Cardiac muscle cell (in vitro differentiated cells and primary cell): ENCODE data around the gene NPL. TPM values are rescaled to one million over a fixed set of nuclear protein-coding genes. Genes with fewer than 3 reads are reported as not detected.

ENCODE experiments used
- DNase-seq, 2 donors: peaks; one replicate each; pipeline versions ENCODE4 v3.0.0 to v3.0.0-alpha.2; 2010 to 2017; ENCODE audit warnings: low read depth in 1 of 2, low spot score in 1 of 2
- H3K27ac ChIP-seq: fragments of 200-600 bp; sonication (generic); 2 replicates; pipeline ENCODE4 v1.5.1; 2016
- H3K27me3 ChIP-seq: fragments of 200-600 bp; sonication (generic); 2 replicates; pipeline ENCODE4 v1.6.0; 2016; ENCODE audit warnings: control low read depth
- H3K36me3 ChIP-seq: fragments of 200-600 bp; sonication (generic); 2 replicates; pipeline ENCODE4 v1.5.1; 2016; ENCODE audit warnings: control low read depth
- H3K4me1 ChIP-seq: fragments of 200-600 bp; sonication (generic); 2 replicates; pipeline ENCODE4 v1.8.1; 2017; ENCODE audit warnings: low read depth, mild to moderate bottlenecking, mixed run types
- H3K4me3 ChIP-seq: fragments of 200-600 bp; sonication (generic); 2 replicates; pipeline ENCODE4 v1.5.1; 2016; ENCODE audit warnings: mild to moderate bottlenecking
- H3K9me3 ChIP-seq: fragments of 200-600 bp; sonication (generic); 2 replicates; pipeline ENCODE4 v1.5.1; 2017; ENCODE audit warnings: low read depth, mild to moderate bottlenecking, control low read depth
- CTCF ChIP-seq: IDR thresholded peaks from 2 replicates; pipeline ENCODE4 v1.5.1; 2012; ENCODE audit warnings: low read depth, mild to moderate bottlenecking, low read length
- polyA plus RNA-seq: library from polyadenylated mRNA; unstranded; fragments of >200 nt; fragmentation: Nextera tagmentation; extraction: Ambion mirVana; gene quantifications from 2 replicates; pipeline ENCODE4 v1.2.1, GENCODE V29; 2016
- total RNA-seq: library from RNA; depleted of rRNA; stranded (reverse); fragments of >200 nt; gene quantifications from 2 replicates; pipeline ENCODE4 v1.2.3, GENCODE V29; 2016

Gene NPL
- total and polyA plus RNA-seq, 2 experiments from 2014 or later = 0.66 to 1.9 TPM

GRCh38 chr1:182826892-182827291 is 37.3 kb downstream of the NPL start:
- H3K36me3 ChIP-seq = no peaks in the 10 kb centered on the region
- TF ChIP-seq CTCF = no peak
- H3K9me3 ChIP-seq = no peaks in the 10 kb centered on the region
- H3K4me3 ChIP-seq = no peak overlapping the region
- no peaks in the 10 kb centered on the region for H3K27me3 ChIP-seq
- DNase-seq = no peak
- no peak overlapping the region for H3K27ac ChIP-seq
- no peaks in the 10 kb centered on the region for H3K4me1 ChIP-seq

GRCh38 chr1:182829285-182829932 is 39.8 kb downstream of the NPL start:
- no peak for DNase-seq
- H3K36me3 ChIP-seq = no peaks in the 10 kb centered on the region
- no peak overlapping the region for H3K27ac ChIP-seq
- no peak for TF ChIP-seq CTCF
- H3K27me3 ChIP-seq = no peaks in the 10 kb centered on the region
- H3K4me1 ChIP-seq = no peaks in the 10 kb centered on the region
- no peaks in the 10 kb centered on the region for H3K9me3 ChIP-seq
- no peak overlapping the region for H3K4me3 ChIP-seq

DNA sequence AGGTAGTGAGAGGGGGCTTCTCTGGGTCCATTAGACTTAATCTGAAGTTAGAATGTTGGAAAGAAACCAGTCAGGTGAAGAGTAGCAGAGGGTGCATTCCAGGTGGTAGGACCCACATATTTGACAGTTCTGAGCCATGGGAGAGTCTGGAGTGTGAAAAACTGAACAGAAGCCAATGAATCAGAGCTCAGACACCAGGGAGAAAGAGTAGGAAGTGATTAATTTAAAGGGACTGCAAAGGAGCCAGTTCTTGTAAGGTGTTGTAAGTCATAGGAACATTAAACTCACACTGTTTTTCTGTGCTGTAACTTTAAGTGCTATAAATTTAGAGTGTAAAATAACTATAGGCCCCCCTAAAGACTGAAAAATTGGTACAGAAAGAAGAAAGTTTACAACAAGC is 43.7 kb downstream of the NPL start:
- Histone ChIP-seq H3K4me1 (no peaks in the 10 kb centered on the region), H3K36me3 (no peaks in the 10 kb centered on the region), H3K27me3 (no peaks in the 10 kb centered on the region), H3K4me3 (no peak overlapping the region), H3K9me3 (no peaks in the 10 kb centered on the region), H3K27ac (no peak overlapping the region)
- peak in 1 of 2 donors; percentile 42 for DNase-seq
- no peak for TF ChIP-seq CTCF

DNA sequence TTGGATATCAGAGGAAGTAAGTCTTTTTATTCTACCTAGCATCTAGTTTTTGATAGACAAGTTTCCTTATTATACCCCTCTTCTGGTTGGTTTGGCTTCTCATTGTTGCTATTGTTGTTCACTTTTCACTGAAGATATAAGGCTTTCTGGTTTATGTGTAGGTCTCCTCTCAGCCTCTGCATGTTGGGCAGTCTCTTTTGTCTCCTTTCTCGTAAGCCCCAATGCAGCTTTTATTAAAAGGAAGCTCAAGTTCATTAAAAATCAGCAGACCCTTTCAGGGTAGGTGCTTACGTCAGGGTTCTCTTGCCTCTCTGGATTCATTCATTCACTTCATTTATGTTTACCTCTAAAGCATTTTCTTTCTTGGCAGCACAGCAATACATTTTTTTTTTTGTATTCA is 44.8 kb downstream of the NPL start:
- H3K36me3 ChIP-seq = no peaks in the 10 kb centered on the region
- H3K27me3 ChIP-seq = no peaks in the 10 kb centered on the region
- no peak overlapping the region for H3K27ac ChIP-seq
- no peak overlapping the region for H3K4me3 ChIP-seq
- no peaks in the 10 kb centered on the region for H3K9me3 ChIP-seq
- TF ChIP-seq CTCF = no peak
- DNase-seq = no peak
- no peaks in the 10 kb centered on the region for H3K4me1 ChIP-seq

DNA sequence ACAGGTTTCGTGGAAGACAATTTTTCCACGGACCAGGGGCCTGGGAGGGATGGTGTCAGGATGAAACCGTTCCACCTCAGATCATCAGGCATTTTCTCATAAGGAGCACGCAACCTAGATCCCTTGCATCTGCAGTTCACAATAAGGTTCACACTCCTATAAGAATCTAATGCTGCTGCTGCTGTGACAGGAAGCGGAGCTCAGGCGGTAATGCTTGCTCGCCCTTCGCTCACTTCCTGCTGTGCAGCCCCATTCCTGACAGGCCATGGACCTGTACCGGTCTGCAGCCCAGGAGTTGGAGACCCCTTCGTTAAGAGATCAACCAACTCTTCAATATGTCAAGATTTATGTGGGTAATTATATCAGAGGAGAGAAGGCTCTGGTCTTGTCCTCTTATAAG is 46.2 kb downstream of the NPL start:
- Histone ChIP-seq H3K27ac (no peak overlapping the region), H3K9me3 (no peaks in the 10 kb centered on the region), H3K36me3 (no peaks in the 10 kb centered on the region), H3K4me3 (no peak overlapping the region), H3K27me3 (no peaks in the 10 kb centered on the region), H3K4me1 (peaks cover 6% of the 10 kb centered on the region)
- no peak for DNase-seq
- no peak for TF ChIP-seq CTCF
